GM04503 (cell line): Measurements from ENCODE around the gene CT45A3.
"Not testable (repeated sequence)": the region's sequence is repeated elsewhere in the genome, so short reads cannot be mapped to it uniquely, and the experiment has no call there.

ENCODE experiments used
- DNase-seq: peaks from one replicate; pipeline ENCODE4 v3.0.0-alpha.2; 2012; ENCODE audit warnings: low read depth

CT45A3 gene

GRCh38 chrX:135768091-135768490 is at the start of gene CT45A3:
Gene CT45A3, minus strand, starts transcription at chrX:135768191. Its CDS starts 3,747 bp downstream, at chrX:135764444.
- not testable (repeated sequence) for DNase-seq

- not testable (repeated sequence) for DNase-seq
Observed at GRCh38 chrX:135802687-135803086, 34.7 kb upstream of the CT45A3 start, which contains the start of gene CT45A6. Gene CT45A6, minus strand, starts transcription at chrX:135802787. Its CDS starts 3,794 bp downstream, at chrX:135798993.

GRCh38 chrX:135785403-135785802 is 17.4 kb upstream of the CT45A3 start, which contains the start of gene CT45A5:
Gene CT45A5, minus strand, starts transcription at chrX:135785503. Its CDS starts 3,774 bp downstream, at chrX:135781729.
- not testable (repeated sequence) for DNase-seq

- DNase-seq: not testable (repeated sequence)
Observed at GRCh38 chrX:135744739-135745138, 23.3 kb downstream of the CT45A3 start.

- DNase-seq: no peak
Observed at GRCh38 chrX:135741192-135741715, 26.7 kb downstream of the CT45A3 start.

GRCh38 chrX:135740681-135741149 is 27.3 kb downstream of the CT45A3 start:
- DNase-seq: no peak

- DNase-seq: no peak
Observed at GRCh38 chrX:135737366-135738071, 30.5 kb downstream of the CT45A3 start.

GRCh38 chrX:135734666-135735065 is 33.3 kb downstream of the CT45A3 start:
- DNase-seq: not testable (repeated sequence)

GRCh38 chrX:135713795-135714194 is 54.2 kb downstream of the CT45A3 start:
- DNase-seq: no peak

- not testable (repeated sequence) for DNase-seq
Observed at GRCh38 chrX:135713183-135713689, 54.8 kb downstream of the CT45A3 start, which contains the start of gene CT45A1. Gene CT45A1, plus strand, starts transcription at chrX:135713639. Its CDS starts 5,302 bp downstream, at chrX:135718941.
